ENCODE data around the gene ANKRD49.
"Not testable (repeated sequence)": the region's sequence is repeated elsewhere in the genome, so short reads cannot be mapped to it uniquely, and the experiment has no call there.

The ANKRD49 gene

GRCh38 chr11:94493281-94494125, at the start of gene ANKRD49, which contains the start of gene MRE11:
TSS of gene ANKRD49 (plus strand) at chr11:94493984. CDS start at chr11:94496694, 2,710 bp downstream.
TSS of gene MRE11 (minus strand) at chr11:94493844. CDS start at chr11:94492801, 1,043 bp downstream.
- DNase-seq, result peak; percentile 97

GRCh38 chr11:94445641-94446040, 48.1 kb upstream of the ANKRD49 start:
- DNase-seq, result no peak

- DNase-seq, result no peak
These were observed 46.6 kb upstream of the ANKRD49 start for GRCh38 chr11:94447149-94447548.

- no peak for DNase-seq
These were observed 44.8 kb upstream of the ANKRD49 start for GRCh38 chr11:94449029-94449428.

GRCh38 chr11:94449437-94449836, 44.3 kb upstream of the ANKRD49 start:
- no peak for DNase-seq

GRCh38 chr11:94450048-94450447, 43.7 kb upstream of the ANKRD49 start:
- DNase-seq, result no peak

- no peak for DNase-seq
These were observed 40.8 kb upstream of the ANKRD49 start for GRCh38 chr11:94452988-94453387.

- no peak for DNase-seq
These were observed 39.5 kb upstream of the ANKRD49 start for GRCh38 chr11:94454301-94454700.

GRCh38 chr11:94455861-94456260, 37.9 kb upstream of the ANKRD49 start:
- DNase-seq, result no peak

GRCh38 chr11:94457118-94458029, 36.4 kb upstream of the ANKRD49 start:
- DNase-seq, result no peak

GRCh38 chr11:94459576-94459975, 34.2 kb upstream of the ANKRD49 start:
- no peak for DNase-seq

- no peak for DNase-seq
These were observed 24.4 kb upstream of the ANKRD49 start for GRCh38 chr11:94469416-94469815.

- peak; percentile 38 for DNase-seq
These were observed 20.6 kb upstream of the ANKRD49 start for GRCh38 chr11:94472916-94473799.

GRCh38 chr11:94477624-94478023, 16.2 kb upstream of the ANKRD49 start:
- no peak for DNase-seq

- no peak for DNase-seq
These were observed 12.4 kb upstream of the ANKRD49 start for GRCh38 chr11:94481342-94481741.

GRCh38 chr11:94486068-94486467, 7.7 kb upstream of the ANKRD49 start:
- no peak for DNase-seq

- no peak for DNase-seq
These were observed 419 bp downstream of the ANKRD49 start for GRCh38 chr11:94494126-94494680.

- no peak for DNase-seq
These were observed 6.4 kb downstream of the ANKRD49 start for GRCh38 chr11:94500181-94500580.

- no peak for DNase-seq
These were observed 7.7 kb downstream of the ANKRD49 start for GRCh38 chr11:94501522-94501921.

- peak; percentile 68 for DNase-seq
These were observed 11.0 kb downstream of the ANKRD49 start for GRCh38 chr11:94504689-94505293.

GRCh38 chr11:94506513-94506912, 12.7 kb downstream of the ANKRD49 start:
- DNase-seq, result not testable (repeated sequence)

- no peak for DNase-seq
These were observed 13.7 kb downstream of the ANKRD49 start for GRCh38 chr11:94507485-94507884.
